Keratinocyte (primary cell): ENCODE measurements around the gene PSMA1. TPM values are rescaled to one million over a fixed set of nuclear protein-coding genes. Genes with fewer than 3 reads are reported as not detected.

Experiments
- DNase-seq: peaks from one replicate; pipeline ENCODE4 v3.0.0-alpha.2; 2011; ENCODE audit warnings: low read depth, missing footprints, low spot score
- FAIRE-seq: peaks from 2 replicates; lab custom pipeline; 2011; peaks lifted over from hg19 to GRCh38; lab: Jason Lieb, UNC
- H2AFZ ChIP-seq: 2 replicates; pipeline ENCODE4 v1.6.0; 2012; ENCODE audit warnings: low read length, control low read depth, inconsistent platforms; ENCODE audit not compliant: control insufficient read depth
- H3K27ac ChIP-seq: 2 replicates; pipeline ENCODE4 v1.5.1; 2011; ENCODE audit warnings: low read length; ENCODE audit not compliant: control insufficient read depth, insufficient read depth
- H3K27me3 ChIP-seq: 3 replicates; pipeline ENCODE4 v1.6.0; 2011; ENCODE audit warnings: low read length; ENCODE audit not compliant: control insufficient read depth, insufficient read depth; ENCODE audit errors: extremely low read depth
- H3K36me3 ChIP-seq, 2 experiments: 2 replicates in 1 of 2; 3 replicates in 1 of 2; pipeline ENCODE4 v1.5.1; 2011; ENCODE audit warnings: low read length in 2 of 2, mild to moderate bottlenecking in 1 of 2; ENCODE audit not compliant: control insufficient read depth in 2 of 2, insufficient read depth in 2 of 2; ENCODE audit errors: extremely low read depth in 1 of 2
- H3K4me1 ChIP-seq: 3 replicates; pipeline ENCODE4 v1.5.1; 2011; ENCODE audit warnings: low read length; ENCODE audit not compliant: control insufficient read depth, insufficient read depth; ENCODE audit errors: extremely low read depth
- H3K4me2 ChIP-seq: 3 replicates; pipeline ENCODE4 v1.6.0; 2011; ENCODE audit warnings: low read depth, low read length; ENCODE audit not compliant: control insufficient read depth, insufficient read depth; ENCODE audit errors: extremely low read depth
- H3K4me3 ChIP-seq, 3 experiments: fragments of 200-600 bp in 1 of 3; sonication (generic) in 1 of 3; 2 replicates in 2 of 3; 3 replicates in 1 of 3; pipeline ENCODE4 v1.5.1; 2011 to 2016; ENCODE audit warnings: low read length in 3 of 3, mild to moderate bottlenecking in 3 of 3, control low read depth in 2 of 3, inconsistent platforms in 1 of 3, low read depth in 1 of 3, mixed read lengths in 1 of 3, mixed run types in 1 of 3, moderate library complexity in 1 of 3; ENCODE audit not compliant: control insufficient read depth in 2 of 3, insufficient read depth in 2 of 3; ENCODE audit errors: extremely low read depth in 1 of 3
- H3K79me2 ChIP-seq: 2 replicates; pipeline ENCODE4 v1.6.0; 2012; ENCODE audit warnings: low read length; ENCODE audit not compliant: control insufficient read depth, insufficient read depth
- H3K9ac ChIP-seq: 3 replicates; pipeline ENCODE4 v1.6.0; 2011; ENCODE audit warnings: low read length; ENCODE audit not compliant: control insufficient read depth, insufficient read depth; ENCODE audit errors: extremely low read depth
- H3K9me1 ChIP-seq: 3 replicates; pipeline ENCODE4 v1.6.0; 2011; ENCODE audit warnings: low read length; ENCODE audit not compliant: control insufficient read depth, insufficient read depth; ENCODE audit errors: extremely low read depth
- H3K9me3 ChIP-seq: 2 replicates; pipeline ENCODE4 v1.5.1; 2012; ENCODE audit warnings: low read depth, low read length; ENCODE audit not compliant: control insufficient read depth
- H4K20me1 ChIP-seq: 3 replicates; pipeline ENCODE4 v1.6.0; 2011; ENCODE audit warnings: low read length; ENCODE audit not compliant: control insufficient read depth, insufficient read depth; ENCODE audit errors: extremely low read depth
- CTCF ChIP-seq, 3 experiments: IDR thresholded peaks in 1 of 3; conservative IDR thresholded peaks in 1 of 3; optimal IDR thresholded peaks in 1 of 3; 2 replicates in 2 of 3; 3 replicates in 1 of 3; pipeline versions ENCODE3 to v1.5.1; 2011; ENCODE audit warnings: low read length in 3 of 3, mild to moderate bottlenecking in 3 of 3, moderate library complexity in 2 of 3, control low read depth in 1 of 3, inconsistent platforms in 1 of 3; ENCODE audit not compliant: insufficient read depth in 2 of 3; ENCODE audit errors: extremely low read depth in 1 of 3
- EZH2 ChIP-seq: IDR thresholded peaks from one replicate; pipeline ENCODE4 v1.6.1; 2012; ENCODE audit warnings: inconsistent platforms, mild to moderate bottlenecking, low read length, moderate library complexity
- dilution Hi-C: fragments of 300-500 bp; cut with MboI; formaldehyde crosslinking; loops from one replicate; pipeline ENCODE4 v1.7.0; 2020; ENCODE audit warnings: low sequenced_read_pairs; ENCODE audit not compliant: extremely low pct_ligation_motif_present
- polyA plus RNA-seq, 5 experiments: library from polyadenylated mRNA; depleted of rRNA in 3 of 5; stranded (reverse) in 3 of 5; stranded (forward) in 1 of 5; unstranded in 1 of 5; fragments of >200 nt; gene quantifications; 1 replicate in 1 of 5; 2 replicates in 3 of 5; 3 replicates in 1 of 5; pipeline versions ENCODE4 v1.2.1 to v1.2.3, GENCODE V29; 2011 to 2012; ENCODE audit warnings: missing spikeins in 2 of 5, low read depth in 1 of 5, low replicate concordance in 1 of 5

The PSMA1 gene
- polyA plus RNA-seq, 1 donor (not counting 4 experiments of a cell fraction or from before 2014, with no cell fraction given), result 293 TPM

GRCh38 chr11:14539982-14540421 lies 19.8 kb upstream of the PSMA1 start:
- dilution Hi-C loops, result no loop called here
- no peak overlapping the region for H3K4me3 ChIP-seq
- H3K4me2 ChIP-seq, result no peak overlapping the region
- H3K27me3 ChIP-seq, result no peaks in the 10 kb centered on the region
- no peaks in the 10 kb centered on the region for H3K79me2 ChIP-seq
- no peaks in the 10 kb centered on the region for H3K4me1 ChIP-seq
- no peak overlapping the region for H3K27ac ChIP-seq
- DNase-seq (no peak), FAIRE-seq (no peak)
- H3K9ac ChIP-seq, result no peak overlapping the region
- TF ChIP-seq EZH2 (no peak), CTCF (optimal IDR thresholded peaks at IDR 0.05 in 1 of 3, IDR thresholded peaks at IDR 0.05 in 1 of 3, conservative IDR thresholded peaks at IDR 0.05 in 1 of 3; ENCODE audit: extremely low read depth in 1 of 3, insufficient read depth in 2 of 3, low read length in 3 of 3) (no peak)
- no peaks in the 10 kb centered on the region for H4K20me1 ChIP-seq
- no peaks in the 10 kb centered on the region for H3K9me1 ChIP-seq
- no peak overlapping the region for H2AFZ ChIP-seq
- H3K9me3 ChIP-seq, result no peaks in the 10 kb centered on the region
- no peaks in the 10 kb centered on the region for H3K36me3 ChIP-seq

GRCh38 chr11:14538926-14539554 lies 18.9 kb upstream of the PSMA1 start:
- DNase-seq (no peak), FAIRE-seq (no peak)
- Histone ChIP-seq H3K9me1 (no peaks in the 10 kb centered on the region), H3K79me2 (no peaks in the 10 kb centered on the region), H3K4me1 (no peaks in the 10 kb centered on the region), H4K20me1 (no peaks in the 10 kb centered on the region), H3K4me3 (no peak overlapping the region), H3K36me3 (no peaks in the 10 kb centered on the region), H3K9ac (no peak overlapping the region), H3K9me3 (no peaks in the 10 kb centered on the region), H3K4me2 (no peak overlapping the region), H2AFZ (no peak overlapping the region), H3K27me3 (no peaks in the 10 kb centered on the region), H3K27ac (no peak overlapping the region)
- dilution Hi-C loops, result no loop called here
- TF ChIP-seq CTCF (optimal IDR thresholded peaks at IDR 0.05 in 1 of 3, IDR thresholded peaks at IDR 0.05 in 1 of 3, conservative IDR thresholded peaks at IDR 0.05 in 1 of 3; ENCODE audit: extremely low read depth in 1 of 3, insufficient read depth in 2 of 3, low read length in 3 of 3) (no peak), EZH2 (no peak)
